SK-N-SH (cell line): ENCODE data around the gene PRRT2.

Experiments
- MXI1 ChIP-seq: IDR thresholded peaks from 2 replicates; pipeline ENCODE4 v1.6.1; 2012; ENCODE audit warnings: mild to moderate bottlenecking, low read depth, low read length, improper control_type of control experiment
- TF ChIP-seq, protein P1 (sequence below): fragments of 200-600 bp; sonication (generic); IDR thresholded peaks from 2 replicates; pipeline ENCODE4 v1.6.1; 2017; ENCODE audit warnings: antibody characterized with exemption, mild to moderate bottlenecking, moderate library complexity

DNA sequence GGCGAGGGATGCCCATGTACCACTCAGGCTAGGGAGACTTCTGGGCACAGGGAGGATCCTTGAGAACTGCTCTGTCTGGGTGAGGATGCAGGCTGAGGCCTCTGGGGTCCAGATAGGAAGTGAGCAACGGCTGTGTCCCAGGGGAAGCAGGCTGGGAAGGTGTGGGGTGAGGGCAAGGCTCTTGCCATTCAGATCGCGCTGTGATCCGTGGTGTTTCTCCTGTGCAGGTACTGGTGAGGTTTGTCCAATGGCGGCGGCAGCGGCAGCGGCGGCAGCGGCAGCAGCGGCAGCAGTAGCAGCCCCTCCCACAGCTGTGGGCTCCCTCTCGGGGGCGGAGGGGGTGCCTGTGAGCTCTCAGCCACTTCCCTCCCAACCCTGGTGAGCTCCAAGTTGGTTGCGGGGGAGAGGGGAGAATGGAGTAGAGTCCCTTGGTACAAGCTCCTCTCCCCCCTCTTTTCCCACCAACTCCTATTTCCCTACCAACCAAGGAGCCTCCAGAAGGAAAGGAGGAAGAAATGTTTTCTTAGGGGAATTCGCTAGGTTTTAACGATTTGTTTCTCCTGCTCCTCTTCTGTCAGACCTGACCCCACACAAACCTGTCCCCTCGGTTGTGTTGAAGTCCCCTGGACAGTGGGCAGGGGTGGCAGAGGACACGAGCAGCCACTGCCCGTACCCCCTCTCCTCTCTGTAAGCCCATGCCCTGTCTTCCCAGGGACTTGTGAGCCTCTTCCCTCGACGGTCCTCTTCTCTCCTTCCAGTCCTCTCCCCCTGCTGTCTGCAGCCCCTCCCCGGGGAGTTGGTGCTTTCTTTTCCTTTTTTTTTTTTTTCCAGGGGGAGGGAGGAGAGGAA lies 1.9 kb upstream of the PRRT2 start:
- TF ChIP-seq, protein P1, sequence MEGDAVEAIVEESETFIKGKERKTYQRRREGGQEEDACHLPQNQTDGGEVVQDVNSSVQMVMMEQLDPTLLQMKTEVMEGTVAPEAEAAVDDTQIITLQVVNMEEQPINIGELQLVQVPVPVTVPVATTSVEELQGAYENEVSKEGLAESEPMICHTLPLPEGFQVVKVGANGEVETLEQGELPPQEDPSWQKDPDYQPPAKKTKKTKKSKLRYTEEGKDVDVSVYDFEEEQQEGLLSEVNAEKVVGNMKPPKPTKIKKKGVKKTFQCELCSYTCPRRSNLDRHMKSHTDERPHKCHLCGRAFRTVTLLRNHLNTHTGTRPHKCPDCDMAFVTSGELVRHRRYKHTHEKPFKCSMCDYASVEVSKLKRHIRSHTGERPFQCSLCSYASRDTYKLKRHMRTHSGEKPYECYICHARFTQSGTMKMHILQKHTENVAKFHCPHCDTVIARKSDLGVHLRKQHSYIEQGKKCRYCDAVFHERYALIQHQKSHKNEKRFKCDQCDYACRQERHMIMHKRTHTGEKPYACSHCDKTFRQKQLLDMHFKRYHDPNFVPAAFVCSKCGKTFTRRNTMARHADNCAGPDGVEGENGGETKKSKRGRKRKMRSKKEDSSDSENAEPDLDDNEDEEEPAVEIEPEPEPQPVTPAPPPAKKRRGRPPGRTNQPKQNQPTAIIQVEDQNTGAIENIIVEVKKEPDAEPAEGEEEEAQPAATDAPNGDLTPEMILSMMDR = no peak
- TF ChIP-seq MXI1 = no peak
